Astrocyte of the cerebellum (primary cell): Measurements from ENCODE around the gene PLA2G4E.

ENCODE experiments used
- DNase-seq: peaks from one replicate; pipeline ENCODE4 v3.0.0-alpha.2; 2011; ENCODE audit warnings: low read depth
- H3K4me3 ChIP-seq: 2 replicates; pipeline ENCODE4 v1.5.1; 2011; ENCODE audit warnings: mild to moderate bottlenecking, low read depth, low read length, moderate library complexity
- in situ Hi-C: cut with HindIII; loops from 2 replicates; pipeline ENCODE4 v1.10.0; 2017; ENCODE audit warnings: low sequenced_read_pairs
- TF ChIP-seq, protein P1 (sequence below): IDR thresholded peaks from 2 replicates; pipeline ENCODE4 v1.5.1; 2012; ENCODE audit warnings: low read length, low read depth, moderate library complexity, mild to moderate bottlenecking; ENCODE audit errors: missing control alignments

PLA2G4E gene

DNA sequence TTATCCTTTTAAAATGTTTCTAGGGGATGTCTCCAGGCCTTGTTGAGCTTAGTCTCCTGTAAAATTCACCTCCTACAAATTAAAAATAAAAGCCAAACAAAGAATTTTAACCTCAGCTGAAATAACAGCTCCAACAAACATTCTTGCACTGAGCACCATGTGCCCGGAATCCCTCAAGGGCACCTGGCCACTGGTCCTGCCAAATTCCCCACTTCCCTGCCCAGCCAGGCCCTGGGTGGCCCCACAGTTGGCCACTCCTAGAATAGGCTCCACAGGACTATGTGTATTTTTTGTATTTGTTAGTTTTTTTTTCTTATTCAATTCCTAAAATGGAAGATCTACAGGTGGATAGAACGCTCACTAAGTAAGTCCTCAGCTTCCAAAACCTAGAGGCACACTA, 33.1 kb upstream of the PLA2G4E start:
- in situ Hi-C loops, result no loop called here
- TF ChIP-seq, protein P1, sequence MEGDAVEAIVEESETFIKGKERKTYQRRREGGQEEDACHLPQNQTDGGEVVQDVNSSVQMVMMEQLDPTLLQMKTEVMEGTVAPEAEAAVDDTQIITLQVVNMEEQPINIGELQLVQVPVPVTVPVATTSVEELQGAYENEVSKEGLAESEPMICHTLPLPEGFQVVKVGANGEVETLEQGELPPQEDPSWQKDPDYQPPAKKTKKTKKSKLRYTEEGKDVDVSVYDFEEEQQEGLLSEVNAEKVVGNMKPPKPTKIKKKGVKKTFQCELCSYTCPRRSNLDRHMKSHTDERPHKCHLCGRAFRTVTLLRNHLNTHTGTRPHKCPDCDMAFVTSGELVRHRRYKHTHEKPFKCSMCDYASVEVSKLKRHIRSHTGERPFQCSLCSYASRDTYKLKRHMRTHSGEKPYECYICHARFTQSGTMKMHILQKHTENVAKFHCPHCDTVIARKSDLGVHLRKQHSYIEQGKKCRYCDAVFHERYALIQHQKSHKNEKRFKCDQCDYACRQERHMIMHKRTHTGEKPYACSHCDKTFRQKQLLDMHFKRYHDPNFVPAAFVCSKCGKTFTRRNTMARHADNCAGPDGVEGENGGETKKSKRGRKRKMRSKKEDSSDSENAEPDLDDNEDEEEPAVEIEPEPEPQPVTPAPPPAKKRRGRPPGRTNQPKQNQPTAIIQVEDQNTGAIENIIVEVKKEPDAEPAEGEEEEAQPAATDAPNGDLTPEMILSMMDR, result no peak
- no peak for DNase-seq
- no peak overlapping the region for H3K4me3 ChIP-seq

DNA sequence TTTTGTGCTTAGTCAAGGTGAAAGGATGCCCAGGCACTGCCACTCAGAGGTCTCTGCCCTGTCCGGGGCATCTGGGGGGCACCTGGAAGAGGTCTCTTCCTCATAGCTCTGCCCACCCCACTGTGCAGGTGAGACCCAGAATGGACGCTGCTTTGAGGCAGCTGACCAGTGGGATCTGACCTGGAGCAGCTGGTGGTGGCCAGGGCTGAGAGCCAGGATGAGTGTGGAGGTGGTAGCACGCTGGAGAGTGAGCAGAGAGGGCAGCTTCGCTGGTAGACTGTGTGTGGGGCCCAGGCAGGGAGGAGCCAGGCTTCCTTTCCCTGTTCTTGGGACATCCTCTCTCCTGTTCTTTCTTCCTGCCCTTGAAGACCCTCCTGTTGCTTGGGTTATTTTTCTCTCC, 32.2 kb upstream of the PLA2G4E start:
- TF ChIP-seq, protein P1, result no peak
- DNase-seq, result no peak
- H3K4me3 ChIP-seq, result no peak overlapping the region
- in situ Hi-C loops, result no loop called here

DNA sequence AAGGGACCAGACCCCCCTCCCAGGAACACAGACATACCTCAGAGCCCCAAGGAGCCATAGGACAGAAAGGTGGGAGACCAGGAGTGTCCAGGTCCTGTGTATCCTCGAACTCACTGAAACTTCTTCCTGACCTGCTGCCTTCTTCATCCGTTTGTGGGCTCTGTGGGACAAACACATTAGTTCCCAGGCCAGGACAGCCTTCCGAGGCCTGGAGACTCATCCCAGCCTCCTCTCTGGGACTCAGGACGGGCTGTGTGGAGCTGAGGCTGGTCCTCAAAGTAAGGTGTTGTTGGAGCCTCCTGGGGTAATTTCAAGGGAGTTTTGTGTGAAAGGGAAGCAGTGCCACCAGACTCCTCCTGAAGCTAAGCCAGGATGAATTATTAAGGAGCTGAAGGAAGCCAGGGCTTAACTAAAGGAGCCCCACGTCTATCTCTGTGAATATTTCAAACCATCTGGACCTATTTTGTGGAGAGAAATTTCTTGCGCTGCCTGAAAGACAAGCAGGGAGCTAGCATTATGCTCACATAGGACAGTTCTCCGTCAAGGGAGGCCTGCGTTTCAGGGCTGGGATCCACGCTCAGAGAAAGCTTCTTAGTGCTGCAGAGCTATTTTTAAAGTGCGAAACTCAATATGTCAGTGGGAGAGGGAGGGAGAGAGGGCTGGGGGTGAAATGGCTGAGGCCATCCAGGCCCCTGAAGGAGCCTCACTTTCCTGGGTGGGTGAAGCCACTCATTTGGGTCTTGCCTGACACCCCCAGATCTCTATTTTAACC, 29.8 kb upstream of the PLA2G4E start:
- TF ChIP-seq, protein P1, result no peak
- in situ Hi-C loops, result no loop called here
- no peak overlapping the region for H3K4me3 ChIP-seq
- no peak for DNase-seq

DNA sequence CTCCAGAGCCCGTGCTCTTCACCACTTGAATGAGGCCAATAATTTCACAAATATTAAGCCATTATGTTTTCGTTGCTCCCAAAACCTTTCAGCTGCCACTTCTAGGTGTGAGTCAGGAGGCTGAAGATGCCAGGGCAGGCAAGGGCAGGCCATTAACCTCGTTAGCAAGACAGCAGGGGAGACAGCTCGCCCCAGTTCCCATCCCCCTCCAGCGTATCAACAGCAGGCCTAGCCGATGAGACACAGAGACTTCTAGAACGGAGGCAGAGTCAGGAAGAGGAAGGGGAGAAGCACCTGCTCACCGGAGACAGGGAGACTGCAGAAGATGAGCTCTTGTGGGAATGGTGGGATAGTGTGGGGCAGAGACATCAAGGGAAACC, 28.0 kb upstream of the PLA2G4E start:
- in situ Hi-C loops, result no loop called here
- TF ChIP-seq, protein P1, result no peak
- no peak for DNase-seq
- H3K4me3 ChIP-seq, result no peak overlapping the region

DNA sequence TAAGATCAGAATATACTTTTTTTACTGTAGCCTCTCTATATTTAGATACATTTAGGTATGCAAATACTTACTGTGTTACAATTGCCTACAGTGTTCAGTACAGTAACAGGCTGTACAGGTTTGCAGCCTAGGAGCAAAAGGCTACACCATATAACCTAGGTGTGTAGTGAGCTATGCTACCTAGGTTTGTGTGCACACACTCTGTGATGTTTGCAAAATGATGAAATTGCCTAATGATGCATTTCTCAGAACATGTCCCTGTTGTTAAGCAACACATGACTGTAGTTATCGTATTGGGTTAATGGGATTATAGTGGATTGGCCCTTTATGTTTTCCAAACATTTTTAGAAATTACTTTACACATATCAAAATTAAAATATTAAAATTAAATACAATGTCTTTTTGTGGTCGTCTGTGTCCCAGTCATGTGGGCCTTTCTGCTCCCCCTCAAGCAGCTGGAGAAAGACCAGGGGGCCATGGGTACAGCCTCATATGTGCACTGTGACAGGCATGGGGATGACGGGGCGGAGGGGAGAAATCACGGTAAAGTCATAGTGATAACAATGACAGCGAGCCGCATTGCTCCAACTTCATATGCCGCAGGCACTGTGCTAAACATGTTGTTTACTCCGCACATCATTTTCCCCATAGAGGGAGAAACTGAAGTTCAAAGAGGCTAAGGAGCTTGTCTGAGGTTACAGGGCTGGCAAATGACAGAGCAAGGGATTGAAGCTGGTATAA, 27.4 kb upstream of the PLA2G4E start:
- in situ Hi-C loops, result no loop called here
- DNase-seq, result no peak
- TF ChIP-seq, protein P1, result no peak
- no peak overlapping the region for H3K4me3 ChIP-seq

DNA sequence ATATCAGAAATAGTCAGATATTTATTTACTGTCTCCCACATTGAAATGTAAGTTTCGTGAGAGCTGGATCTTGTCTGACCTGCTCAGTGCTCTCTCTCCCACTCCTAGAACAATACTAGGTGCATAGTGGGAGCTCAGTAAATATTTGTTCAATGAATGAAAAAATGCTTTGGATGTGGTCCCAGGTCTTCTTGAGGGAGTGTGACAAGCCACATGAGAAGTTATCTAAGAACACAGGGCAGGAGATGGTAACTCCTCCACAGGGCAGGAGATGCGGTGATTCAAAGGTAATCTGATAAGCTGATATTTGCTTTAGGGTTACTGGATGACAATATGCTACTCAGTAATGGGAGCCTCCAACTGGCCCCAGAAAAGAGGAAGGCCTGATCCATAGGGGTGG, 25.8 kb upstream of the PLA2G4E start:
- TF ChIP-seq, protein P1, result no peak
- no peak overlapping the region for H3K4me3 ChIP-seq
- no peak for DNase-seq
- in situ Hi-C loops, result no loop called here
